Measurements from ENCODE around the gene NLRP11.

The NLRP11 gene

DNA sequence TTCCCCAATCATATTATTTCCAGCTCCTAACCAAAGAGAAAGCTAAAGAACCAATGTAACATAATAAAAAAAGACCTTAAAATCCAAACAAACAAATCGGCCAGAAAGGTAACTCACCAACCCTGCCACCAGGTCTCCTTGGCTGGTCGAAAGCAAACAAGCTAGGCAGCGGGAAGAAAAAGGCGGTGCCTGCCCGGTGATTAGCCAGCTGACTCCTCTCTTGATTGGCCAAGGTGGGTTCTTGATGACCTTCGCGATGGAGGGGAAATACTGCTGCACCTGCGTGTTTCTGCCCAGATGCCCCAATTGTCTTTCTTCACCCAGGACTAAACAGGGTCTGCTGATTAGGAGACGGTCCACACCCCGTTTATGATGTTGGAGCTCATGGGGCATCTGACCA, at the start of gene NLRP11:
TSS of gene NLRP11 (minus strand) at position 154 of the 400 bp plus-strand sequence. CDS start 13,825 bp downstream, outside the sequence.
- no peak for DNase-seq (ENCODE audit: low spot score)

DNA sequence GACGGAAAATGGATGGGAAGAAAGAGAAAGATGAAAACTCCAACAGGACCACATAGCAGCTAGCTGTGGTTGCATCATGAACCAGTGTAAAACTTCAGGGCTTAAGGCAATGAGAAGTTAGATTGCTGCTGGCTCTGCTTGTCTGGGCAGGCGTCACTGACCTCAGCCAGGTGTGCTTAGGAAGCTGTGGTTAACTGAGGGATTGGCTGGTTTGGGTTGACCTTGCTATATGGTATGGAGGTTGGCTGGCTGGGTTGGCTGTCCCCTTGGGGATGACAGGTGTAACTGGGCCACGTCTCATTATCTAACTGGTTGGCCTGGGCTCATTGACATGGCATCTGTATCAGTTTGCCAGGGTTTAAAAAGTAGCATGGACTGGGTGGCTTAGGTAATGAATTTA, 45.4 kb upstream of the NLRP11 start:
- no peak for DNase-seq (ENCODE audit: low spot score)

DNA sequence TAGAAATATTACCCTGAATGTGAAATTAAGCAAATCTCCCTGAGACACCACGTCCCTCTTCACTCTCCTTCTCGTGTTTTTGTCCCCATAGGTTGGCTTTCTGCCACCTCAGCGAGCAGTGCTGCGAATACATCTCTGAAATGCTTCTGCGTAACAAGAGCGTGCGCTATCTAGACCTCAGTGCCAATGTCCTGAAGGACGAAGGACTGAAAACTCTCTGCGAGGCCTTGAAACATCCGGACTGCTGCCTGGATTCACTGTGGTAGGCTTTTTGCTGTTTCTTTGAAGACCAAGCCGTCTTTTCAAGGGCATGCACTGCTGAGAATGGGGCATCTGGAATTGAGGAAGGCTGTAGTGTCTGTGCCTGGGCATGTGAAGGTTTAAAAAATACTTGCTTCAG, 38.9 kb upstream of the NLRP11 start:
- DNase-seq (ENCODE audit: low spot score), result no peak

DNA sequence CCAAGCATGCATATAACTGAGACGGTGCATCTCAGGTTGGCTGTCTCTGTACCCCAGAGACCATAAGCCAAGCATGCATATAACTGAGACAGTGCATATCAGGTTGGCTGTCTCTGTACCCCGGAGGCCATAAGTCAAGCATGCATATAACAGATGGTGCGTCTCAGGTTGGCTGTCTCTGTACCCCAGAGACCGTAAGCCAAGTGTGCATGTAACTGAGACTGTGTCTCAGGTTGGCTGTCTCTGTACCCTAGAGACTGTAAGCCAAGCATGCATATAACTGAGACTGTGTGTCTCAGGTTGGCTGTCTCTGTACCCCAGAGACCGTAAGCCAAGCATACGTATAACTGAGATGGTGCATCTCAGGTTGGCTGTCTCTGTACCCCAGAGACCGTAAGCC, 35.3 kb upstream of the NLRP11 start:
- DNase-seq (ENCODE audit: low spot score), result no peak

DNA sequence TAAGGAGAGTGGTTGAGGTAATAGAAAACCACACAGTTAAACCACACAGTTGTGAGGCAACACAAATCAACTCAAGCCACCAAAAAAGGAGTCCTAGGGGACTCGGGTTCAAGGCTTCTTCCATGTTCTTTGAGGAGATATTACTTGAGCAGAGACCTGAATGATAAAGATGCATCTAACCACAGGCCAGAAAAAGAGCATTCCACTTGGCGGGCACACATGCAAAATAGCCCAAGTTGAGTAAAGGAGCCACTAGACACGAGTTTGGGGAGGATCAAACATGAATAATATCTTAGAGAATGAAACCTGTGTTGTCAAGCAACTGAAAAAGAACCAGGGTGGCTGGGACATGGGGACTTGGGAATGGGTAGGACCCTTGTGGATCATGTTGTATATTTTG, 34.7 kb upstream of the NLRP11 start:
- DNase-seq (ENCODE audit: low spot score), result no peak

DNA sequence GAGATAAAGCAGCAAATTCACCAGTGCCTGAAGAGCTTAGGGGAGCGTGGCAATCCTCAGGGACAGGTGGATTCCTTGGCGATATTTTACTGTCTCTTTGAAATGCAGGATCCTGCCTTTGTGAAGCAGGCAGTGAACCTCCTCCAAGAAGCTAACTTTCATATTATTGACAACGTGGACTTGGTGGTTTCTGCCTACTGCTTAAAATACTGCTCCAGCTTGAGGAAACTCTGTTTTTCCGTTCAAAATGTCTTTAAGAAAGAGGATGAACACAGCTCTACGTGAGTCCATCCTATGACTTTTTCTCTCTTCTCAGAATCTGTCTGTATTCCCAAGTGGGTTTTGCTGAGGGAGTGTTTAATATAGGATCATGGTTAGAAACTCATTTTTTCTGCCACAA, 27.2 kb upstream of the NLRP11 start:
- no peak for DNase-seq (ENCODE audit: low spot score)

DNA sequence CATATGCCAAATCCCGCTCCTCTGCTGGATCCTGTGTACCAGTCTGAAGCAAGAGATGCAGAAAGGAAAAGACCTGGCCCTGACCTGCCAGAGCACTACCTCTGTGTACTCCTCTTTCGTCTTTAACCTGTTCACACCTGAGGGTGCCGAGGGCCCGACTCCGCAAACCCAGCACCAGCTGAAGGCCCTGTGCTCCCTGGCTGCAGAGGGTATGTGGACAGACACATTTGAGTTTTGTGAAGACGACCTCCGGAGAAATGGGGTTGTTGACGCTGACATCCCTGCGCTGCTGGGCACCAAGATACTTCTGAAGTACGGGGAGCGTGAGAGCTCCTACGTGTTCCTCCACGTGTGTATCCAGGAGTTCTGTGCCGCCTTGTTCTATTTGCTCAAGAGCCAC, 26.6 kb upstream of the NLRP11 start:
- DNase-seq (ENCODE audit: low spot score), result no peak

DNA sequence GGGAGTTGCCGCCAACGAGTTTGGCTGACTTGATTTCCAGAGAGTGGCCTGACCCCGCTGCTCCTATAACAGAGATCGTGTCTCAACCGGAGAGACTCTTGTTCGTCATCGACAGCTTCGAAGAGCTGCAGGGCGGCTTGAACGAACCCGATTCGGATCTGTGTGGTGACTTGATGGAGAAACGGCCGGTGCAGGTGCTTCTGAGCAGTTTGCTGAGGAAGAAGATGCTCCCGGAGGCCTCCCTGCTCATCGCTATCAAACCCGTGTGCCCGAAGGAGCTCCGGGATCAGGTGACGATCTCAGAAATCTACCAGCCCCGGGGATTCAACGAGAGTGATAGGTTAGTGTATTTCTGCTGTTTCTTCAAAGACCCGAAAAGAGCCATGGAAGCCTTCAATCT, 26.2 kb upstream of the NLRP11 start:
- no peak for DNase-seq (ENCODE audit: low spot score)

DNA sequence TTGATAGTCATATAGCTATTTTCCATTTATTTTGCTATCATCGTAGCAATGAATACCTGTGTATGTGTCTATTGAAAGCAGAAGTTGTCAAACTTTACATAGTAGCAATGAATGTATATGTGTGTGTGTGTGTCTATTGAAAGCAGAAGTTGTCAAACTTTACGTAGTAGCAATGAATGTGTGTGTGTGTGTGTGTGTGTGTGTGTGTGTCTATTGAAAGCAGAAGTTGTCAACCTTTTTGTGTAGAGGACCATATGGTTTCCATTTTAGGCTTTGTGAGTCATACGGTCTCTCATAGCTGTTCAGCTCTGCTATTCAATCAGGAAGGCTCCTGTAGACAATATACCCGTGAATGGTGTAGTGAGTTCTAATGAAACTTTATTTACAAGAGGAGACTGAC, 25.4 kb upstream of the NLRP11 start:
- no peak for DNase-seq (ENCODE audit: low spot score)

DNA sequence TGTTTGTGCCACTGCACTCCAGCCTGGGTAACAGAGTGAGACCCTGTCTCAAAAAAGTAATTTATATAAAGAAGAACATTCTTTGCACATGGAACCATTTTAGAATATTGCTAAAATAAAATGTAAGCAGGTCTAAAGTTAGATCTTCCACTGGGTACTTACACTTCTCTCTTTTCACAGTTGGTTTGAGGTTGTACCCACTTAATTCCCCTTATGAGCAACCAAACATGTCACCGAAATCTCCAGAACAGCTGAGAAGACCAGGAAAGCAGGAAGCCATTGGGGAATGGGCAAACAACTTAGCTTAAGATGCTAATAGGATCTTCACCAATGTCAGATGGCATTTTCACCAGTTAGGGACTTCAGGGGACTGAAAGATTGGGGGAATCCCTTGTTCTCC, 23.4 kb upstream of the NLRP11 start:
- DNase-seq (ENCODE audit: low spot score), result no peak

DNA sequence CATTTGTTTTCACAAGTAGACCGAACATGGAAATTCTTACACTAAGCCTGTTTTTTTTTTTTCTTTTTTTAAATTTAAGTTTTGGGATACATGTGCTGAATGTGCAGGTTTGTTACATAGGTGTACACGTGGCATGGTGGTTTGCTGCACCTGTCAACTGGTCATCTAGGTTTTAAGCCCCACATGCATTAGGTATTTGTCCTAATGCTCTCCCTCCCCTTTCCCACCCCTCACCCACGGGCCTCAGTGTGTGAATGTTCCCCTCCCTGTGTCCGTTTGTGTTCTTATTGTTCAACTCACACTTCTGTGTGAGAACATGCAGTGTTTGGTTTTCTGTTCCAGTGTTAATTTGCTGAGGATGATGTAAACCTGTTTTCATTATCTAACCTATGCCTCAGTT, 7.1 kb upstream of the NLRP11 start:
- DNase-seq (ENCODE audit: low spot score), result no peak

DNA sequence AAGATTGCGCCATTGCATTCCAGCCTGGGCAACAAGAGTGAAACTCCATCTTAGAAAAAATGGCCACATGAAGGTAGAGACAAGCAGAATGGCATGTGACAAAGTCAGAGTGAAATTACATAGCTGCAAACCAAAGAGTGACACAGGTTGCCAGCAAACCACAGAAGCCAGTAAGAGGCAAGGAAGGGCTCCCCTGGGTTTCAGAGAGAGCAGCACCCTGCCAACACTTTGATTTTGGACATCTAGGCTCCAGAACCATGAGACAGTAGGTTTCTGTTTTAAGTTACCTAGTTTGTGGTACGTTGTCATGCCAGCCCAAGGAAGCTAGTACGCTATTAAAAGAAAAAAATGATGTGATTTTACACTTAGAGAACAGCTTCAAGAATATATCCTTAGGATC, 6.5 kb upstream of the NLRP11 start:
- DNase-seq (ENCODE audit: low spot score), result no peak

DNA sequence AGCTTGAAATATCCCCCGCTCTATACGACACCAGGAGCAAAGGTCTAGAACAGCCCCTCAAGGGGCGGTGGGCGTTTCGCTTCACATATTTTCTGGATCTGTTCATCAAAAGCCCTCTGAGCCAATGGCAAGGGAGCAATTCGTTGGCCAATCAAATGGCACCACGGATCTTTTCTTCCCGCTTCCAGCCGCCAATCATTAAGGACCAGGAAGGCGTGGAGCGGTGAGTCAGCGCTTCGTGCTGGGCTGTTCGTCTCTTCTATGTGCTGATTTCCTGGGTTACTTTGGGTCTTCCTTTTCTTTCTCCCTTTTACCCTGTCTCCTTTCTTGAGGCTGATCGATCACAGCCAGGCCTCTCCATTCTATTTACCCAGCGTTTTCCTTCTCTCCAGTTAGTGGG, 4.5 kb upstream of the NLRP11 start, which contains the start of gene NLRP4:
TSS of gene NLRP4 (plus strand) at position 201 of the 400 bp plus-strand sequence. CDS start 15,541 bp downstream, outside the sequence.
- DNase-seq (ENCODE audit: low spot score), result no peak

DNA sequence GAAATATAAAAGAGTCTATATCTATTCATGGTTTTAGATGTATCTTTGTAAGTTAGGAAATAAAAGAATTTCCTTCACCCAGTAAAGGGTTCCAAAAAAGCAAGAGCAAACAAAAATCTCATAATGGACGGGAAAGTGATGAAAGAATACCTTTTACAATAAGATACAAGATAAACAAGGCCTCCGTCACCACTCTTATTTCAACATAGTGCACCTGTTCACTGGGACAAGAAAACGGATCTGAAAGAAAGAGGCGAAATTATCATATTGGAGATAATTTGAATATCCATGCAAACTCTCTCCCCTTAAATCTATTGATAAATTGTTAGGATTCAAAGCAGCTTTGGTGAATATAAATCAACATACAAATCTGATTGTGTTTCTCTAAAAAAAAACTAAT, 877 bp upstream of the NLRP11 start:
- no peak for DNase-seq (ENCODE audit: low spot score)

DNA sequence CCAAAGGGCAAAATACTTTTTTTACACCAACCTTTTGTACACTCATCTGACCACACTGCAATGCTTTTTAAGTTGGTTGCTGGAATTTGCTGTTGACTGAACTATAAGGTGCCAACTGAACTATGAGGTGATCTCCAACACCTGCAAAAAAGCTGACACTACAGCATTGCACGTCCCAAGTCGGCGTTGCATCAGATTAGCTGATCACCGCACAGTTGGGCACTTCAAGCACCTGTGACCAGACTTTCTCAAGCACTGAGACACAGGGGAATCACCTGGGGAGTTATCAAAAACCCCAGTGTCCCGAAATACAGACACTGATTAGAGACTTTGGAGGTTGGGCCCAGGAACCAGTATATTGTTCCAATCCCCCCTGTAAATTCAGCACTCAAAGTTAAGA, 1.1 kb downstream of the NLRP11 start:
- no peak for DNase-seq (ENCODE audit: low spot score)

DNA sequence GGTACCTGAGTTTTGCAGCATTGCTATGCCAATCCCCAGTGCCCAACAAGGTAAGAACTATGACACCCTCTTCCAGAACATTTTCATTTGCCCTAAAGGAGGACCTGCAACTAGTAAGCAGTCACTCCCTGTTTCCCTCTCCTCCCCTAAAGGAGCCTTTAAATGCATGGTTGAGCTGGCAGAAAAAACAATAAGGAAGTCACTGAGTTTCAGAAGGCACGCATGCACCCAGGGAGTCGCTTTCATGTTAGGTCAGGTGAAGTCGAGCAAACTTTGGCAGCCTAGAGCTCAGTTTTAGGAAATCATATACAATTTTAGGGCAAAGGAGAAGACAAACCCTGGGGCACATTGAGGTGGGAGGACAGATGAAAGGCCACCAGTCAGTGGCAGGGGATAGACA, 11.8 kb downstream of the NLRP11 start:
- DNase-seq (ENCODE audit: low spot score), result no peak

DNA sequence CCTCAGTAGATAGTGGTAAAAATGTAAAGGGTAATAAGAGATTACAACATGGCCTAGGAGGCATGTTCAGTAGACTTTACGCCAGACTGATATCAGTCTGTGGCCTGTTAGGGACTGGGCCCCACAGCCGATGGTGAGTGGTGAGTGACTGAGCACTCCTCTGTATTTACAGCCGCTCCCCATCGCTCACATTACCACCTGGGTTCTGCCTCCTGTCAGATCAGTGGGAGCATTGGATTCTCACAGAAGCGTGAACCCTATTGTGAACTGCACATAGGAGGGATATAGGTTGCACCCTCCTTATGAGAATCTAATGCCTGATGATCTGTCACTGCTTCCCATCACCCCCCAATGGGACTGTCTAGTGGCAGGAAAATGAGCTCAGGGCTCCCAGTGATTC, 17.9 kb downstream of the NLRP11 start:
- DNase-seq (ENCODE audit: low spot score), result no peak

DNA sequence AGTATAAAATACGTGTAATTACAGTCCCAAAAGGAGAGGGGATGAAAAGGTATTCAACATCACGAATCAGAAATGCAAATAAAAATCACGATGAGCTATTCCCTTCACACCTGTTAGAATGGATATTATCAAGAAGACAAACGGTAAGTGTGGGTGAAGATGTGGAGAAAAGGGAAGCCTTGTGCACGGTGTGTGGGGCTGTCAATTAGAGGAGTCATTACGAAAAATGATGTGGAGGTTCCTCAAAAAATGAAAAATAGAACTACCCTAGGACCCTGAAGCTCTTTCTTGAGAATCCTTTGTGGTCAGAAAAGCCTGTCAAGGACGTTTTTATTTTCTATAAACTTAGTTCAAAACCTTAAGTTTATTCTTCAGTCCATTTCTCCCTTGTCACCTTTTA, 19.4 kb downstream of the NLRP11 start:
- DNase-seq (ENCODE audit: low spot score), result no peak

DNA sequence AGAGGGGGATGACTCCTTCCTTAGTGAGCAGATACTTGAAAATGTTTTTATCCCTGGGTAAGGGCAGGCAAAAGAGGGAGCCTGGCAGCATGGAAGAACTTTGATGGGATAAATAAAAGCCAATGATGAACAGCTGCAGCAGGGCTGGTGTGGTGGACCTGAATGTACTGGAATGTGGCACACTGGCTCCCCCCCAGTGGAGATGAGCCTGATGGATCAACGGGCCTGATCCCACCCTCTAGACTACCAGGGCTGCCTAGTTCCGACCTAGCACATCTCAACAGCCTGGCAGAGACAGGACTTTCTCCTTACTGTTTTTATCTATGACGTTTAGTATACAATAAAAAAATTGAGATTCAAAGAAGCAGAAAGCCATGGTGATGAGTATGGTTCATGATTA, 20.5 kb downstream of the NLRP11 start:
- DNase-seq (ENCODE audit: low spot score), result no peak

DNA sequence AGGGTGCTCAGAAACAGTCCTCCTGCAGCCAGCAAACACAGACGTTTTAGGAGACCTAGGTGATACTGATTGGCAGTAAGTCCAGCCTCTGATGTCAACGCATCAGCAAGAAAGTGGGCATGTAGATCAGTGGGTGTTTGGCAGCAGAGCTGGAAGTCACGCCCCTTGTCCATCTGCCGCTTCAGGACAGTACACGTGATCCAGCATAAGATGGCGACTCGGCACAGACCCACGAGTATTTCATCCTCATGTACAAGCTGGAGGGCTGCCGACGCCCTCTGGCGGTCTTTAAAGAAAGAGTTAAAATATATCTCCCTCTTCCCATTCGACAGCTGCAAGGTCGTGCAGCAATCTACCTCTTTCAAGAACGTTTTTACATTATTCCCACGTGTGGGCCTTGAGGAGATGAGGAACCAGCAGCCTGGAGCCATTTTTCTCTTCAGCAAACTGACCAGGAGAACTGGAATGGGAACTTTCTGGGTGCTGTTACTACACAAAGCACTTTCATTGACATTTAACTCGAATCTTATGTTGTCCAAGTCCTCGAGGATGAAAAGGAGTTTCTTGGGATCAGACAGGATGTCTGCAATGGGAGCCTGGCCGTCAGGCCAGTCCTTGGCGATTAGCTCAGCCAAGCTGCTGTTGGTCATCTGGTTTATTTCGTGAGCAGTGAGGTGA, 22.3 kb downstream of the NLRP11 start:
- peak; percentile 42 for DNase-seq (ENCODE audit: low spot score)

DNA sequence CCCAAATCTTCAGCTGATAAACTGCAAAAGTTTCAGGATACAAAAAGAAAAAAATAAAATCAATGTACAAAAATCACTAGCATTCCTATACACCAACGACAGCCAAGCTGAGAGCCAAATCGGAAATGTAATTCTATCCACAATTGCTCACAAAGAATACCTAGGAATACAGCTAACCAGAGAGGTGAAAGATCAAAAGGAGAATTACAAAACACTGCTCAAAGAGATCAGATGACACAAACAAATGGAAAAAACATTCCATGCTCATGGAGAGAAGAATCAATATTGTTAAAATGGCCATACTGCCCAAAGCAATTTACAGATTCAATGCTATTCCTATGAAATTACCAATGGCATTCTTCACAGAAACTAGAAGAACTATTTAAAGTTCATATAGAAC, 29.5 kb downstream of the NLRP11 start:
- DNase-seq (ENCODE audit: low spot score), result no peak

DNA sequence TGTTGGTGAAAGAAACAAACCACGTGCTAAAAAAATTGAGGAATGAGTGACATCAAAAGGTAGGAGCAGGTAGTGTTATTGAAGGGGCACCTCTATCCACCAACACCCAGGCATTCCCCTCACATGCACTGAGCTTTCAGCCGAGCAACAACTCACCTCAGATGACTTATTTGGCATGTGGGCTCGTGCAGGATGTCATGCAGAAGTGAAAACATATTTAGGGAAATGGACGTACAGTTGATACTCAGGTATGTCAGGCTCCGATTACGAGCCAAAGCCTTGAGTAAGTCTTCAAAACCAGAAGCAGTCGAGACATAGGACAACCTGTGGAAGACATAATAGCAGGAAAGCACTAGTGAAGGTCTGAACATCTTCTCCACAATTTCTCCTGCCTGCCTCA, 30.4 kb downstream of the NLRP11 start:
- DNase-seq (ENCODE audit: low spot score), result no peak

DNA sequence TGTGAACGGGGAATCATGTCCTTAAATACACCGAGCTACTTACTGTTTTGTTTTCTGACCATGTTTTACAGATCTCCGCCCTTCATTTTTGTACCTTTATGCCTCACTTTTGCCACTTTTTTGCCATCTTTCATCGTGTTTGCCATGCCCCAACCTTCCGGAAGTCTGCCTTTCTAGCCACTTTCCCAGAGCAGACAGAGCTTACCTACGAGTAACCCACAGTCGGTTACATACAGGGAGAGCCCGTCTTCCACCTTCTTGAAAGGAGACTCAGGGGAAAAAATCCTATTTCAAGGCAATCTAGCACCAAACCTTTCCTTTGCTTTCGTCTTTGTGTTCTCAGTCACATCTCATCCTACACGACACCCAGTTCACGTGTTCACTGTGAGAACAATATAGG, 36.8 kb downstream of the NLRP11 start:
- no peak for DNase-seq (ENCODE audit: low spot score)

DNA sequence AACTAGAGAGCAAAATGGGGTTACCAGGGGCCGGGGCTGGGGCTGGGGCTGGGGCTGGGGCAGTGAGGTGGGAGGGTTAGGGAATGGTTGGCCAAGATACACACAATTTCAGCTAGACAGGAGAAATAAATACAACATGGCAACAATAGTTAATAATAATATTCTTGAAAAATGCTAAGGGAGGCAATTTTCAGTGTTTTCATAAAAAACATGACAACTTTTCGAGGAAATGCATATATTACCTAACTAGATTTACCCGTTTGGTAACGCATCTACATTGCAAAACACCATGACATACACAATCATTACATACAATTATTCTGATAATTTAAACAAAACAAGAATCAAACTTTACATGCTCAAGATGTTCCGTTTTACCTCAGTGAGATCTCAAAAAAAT, 50.7 kb downstream of the NLRP11 start:
- DNase-seq (ENCODE audit: low spot score), result no peak

DNA sequence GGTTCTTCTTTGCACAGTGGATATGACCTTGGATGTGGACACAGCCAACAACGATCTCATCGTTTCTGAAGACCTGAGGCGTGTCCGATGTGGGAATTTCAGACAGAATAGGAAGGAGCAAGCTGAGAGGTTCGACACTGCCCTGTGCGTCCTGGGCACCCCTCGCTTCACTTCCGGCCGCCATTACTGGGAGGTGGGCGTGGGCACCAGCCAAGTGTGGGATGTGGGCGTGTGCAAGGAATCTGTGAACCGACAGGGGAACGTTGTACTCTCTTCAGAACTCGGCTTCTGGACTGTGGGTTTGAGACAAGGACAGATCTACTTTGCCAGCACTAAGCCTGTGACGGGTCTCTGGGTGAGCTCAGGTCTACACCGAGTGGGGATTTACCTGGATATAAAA, 53.5 kb downstream of the NLRP11 start:
- DNase-seq (ENCODE audit: low spot score), result no peak

Data from activated CD4-positive, alpha-beta T cell treated with anti-CD3 and anti-CD28 coated beads, Interleukin-2, Interleukin-4, amounts not matched to agents 100 ng/mL and 50 ng/mL, durations not matched to agents 16 hours and 8 hours (primary cell).